Measurements from ENCODE around the gene LOXL4.

LOXL4 gene

DNA sequence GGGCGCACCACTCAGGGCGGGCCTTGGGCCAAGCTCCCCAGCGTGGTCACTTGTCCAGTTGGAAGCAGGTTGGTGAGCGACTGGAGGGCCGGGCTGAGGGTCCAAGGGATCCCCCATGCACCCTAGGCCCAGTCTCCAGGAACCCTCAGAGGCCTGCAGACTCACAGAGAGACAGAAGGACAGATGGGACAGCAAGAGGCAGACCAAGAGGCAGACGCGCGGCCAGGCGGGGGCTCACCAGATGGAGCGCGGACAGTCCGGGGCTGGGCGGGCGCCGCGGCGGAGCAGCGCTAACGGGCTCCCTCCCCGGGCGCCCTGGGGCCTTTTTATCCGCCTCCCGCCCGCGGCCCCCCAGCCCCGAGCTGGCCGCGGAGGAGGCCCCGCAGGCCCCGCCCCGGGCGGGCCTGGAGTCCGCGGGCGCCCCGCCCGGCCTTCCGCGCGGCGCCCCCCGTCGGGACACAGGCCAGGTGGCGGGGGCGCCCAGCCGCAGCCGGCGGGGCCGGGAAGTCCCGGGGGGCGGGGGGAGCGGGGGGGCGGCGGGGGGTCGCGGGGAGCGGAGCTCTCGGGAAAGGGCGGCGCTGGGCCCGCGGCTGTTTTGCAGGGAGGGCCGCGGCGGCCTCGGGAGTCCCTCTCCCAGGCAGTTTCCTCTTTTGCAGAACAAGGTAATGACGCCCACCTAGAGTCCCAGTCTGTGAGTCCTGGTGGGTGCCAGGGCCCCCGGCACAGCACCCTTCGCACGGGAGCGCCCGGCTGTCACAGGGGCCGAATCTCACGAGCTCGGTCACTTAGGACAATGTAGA lies at the start of gene LOXL4:
TSS of gene LOXL4 (minus strand) at position 301 of the 800 bp plus-strand sequence. CDS start 5,175 bp downstream, outside the sequence.
- DNase-seq = no peak

DNA sequence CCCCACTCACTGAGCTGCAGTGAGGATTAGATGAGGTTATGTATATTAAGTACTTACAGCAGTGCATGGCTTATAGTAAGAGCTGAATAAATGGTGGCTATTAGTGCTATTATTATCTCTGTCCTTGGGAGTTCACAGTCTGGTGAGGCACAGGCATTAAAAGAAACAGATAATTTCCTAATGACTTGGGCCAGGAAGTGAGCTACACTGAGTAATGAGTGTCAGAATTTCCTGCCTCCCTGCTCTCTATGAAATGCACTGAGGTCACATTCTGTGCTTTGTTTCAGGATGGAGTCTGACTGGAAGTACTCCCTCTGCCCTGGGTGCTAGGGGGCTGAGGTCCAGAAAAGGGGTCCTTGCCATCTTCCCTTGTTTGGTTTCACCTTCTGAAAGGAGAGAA lies 48.7 kb upstream of the LOXL4 start:
- DNase-seq = no peak

DNA sequence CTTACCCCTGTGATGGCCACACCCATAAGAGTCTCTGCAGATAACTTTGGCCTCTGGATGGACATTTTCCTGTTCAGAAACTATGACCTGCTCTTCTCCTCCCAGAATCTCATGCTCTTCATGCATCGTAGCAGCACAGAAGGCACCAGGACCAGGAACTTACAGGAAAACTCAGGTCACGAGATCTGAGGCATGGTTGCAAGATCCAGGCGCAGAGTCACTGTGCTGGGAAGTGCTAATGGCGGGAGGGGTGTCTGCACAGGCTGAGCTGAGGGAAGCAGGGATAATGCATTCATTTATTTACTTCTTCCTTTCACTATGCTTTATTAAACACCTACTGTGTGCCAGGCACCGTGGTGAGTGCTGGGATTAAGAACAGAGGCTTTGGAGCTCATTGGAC lies 48.2 kb upstream of the LOXL4 start:
- DNase-seq = no peak

DNA sequence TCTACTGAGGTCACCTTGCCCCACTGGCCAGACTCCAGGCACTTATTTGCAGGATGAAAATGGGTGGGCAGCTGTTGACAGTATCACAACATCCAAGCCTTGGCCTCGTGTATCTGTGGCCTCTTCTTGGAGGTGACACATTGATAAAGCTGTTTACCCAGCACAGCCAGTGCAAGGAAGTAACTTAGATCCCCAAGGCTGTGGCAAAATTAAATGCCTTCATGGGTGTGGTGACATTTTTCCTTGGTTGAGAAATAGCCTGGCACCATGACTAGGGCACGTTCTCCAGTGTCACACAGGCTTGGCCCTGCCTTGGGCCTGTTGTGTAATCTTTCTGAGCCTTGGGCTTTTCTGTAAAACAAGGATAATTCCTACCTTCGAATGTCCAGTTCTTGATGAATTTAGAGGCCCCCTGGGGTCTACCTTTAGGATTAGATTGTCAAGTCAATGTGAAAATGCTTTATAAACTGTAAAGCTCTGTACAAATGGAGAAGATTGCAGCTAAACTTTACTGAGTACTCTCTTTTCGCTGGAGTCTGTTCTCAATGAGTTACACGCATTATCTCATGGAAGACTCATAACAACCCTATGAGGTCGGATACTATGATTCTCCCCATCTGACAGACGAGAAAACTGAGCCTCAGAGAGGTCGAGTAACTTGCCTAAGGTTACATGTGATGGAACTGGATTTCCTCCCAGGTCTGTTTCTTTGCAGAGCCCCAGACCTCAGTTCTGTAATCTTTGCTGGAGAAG lies 46.7 kb upstream of the LOXL4 start:
- DNase-seq = no peak

DNA sequence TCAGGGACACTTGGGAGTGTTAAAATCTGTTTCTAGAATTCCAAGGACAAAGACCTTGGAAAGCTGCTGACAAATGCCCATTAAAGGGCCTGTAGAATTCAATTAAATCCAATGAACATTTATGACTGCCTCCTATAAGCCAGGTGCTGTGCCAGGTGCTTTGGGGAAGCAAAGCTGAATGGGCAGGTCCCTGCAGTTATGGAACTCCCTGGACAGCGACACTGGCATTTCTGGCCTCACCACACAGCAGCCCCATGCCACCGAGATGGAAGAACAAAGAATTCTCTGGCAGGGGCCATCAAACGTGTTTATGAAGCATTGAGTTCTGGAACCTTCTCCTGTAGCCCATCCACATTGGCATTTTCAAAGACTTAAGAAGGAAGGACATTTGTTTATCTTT lies 45.6 kb upstream of the LOXL4 start:
- no peak for DNase-seq

GRCh38 chr10:98312822-98313221 lies 44.8 kb upstream of the LOXL4 start:
- DNase-seq = no peak

GRCh38 chr10:98312349-98312748 lies 44.4 kb upstream of the LOXL4 start:
- no peak for DNase-seq

- no peak for DNase-seq
These were observed 42.7 kb upstream of the LOXL4 start for GRCh38 chr10:98310701-98311100.

DNA sequence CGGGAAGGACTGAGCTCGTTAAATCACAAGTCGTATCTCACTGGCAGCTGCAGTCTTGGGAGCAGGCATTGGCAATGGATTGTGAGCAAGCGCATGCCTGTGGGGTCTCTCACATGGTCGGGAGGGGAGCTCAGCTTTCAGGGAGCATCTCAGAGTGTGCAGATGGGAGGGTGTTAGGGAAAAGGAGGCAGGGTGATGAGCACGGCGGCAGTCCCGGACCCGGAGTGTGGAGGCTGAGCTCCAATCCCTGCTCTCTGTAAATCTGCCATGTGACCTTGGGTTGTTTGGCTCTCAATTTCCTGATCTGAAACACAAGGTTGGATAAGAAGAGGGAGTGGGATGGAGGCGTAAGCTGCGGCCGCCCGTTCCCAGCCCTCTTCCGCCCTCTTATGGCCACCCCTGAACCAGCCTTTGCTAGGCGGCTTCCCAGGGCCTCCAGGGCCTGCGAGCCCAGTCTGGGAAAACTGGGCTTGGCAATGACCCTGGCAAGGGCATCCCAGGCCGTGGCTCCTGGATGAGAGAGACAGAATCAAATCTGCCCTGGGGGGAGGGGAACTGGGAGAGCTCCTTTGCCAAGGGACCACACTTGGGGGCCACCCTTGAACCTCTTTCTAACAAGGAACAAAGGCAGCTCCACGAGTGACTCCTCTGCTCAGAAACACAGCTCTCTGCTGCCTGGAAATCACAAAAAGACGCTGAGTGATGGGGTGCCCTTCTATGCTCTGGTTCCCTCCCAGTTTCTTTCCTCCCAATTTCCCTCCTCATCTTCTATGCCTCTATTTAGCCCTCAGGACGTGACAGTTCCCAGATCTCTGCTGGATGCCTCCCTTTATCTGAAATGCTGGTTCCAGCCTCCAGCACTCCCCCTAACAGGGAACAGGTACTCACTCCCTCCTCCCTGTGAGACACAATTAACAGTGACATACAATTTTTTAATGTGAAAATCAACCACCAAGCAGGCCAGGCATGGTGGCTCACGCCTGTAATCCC lies 41.7 kb upstream of the LOXL4 start:
- peak; percentile 11 for DNase-seq

GRCh38 chr10:98308669-98309365 lies 40.8 kb upstream of the LOXL4 start:
- no peak for DNase-seq

GRCh38 chr10:98307916-98308541 lies 40.0 kb upstream of the LOXL4 start:
- no peak for DNase-seq

- DNase-seq = no peak
These were observed 38.5 kb upstream of the LOXL4 start for GRCh38 chr10:98306501-98306900.

- no peak for DNase-seq
These were observed 35.6 kb upstream of the LOXL4 start for GRCh38 chr10:98303569-98303968.

DNA sequence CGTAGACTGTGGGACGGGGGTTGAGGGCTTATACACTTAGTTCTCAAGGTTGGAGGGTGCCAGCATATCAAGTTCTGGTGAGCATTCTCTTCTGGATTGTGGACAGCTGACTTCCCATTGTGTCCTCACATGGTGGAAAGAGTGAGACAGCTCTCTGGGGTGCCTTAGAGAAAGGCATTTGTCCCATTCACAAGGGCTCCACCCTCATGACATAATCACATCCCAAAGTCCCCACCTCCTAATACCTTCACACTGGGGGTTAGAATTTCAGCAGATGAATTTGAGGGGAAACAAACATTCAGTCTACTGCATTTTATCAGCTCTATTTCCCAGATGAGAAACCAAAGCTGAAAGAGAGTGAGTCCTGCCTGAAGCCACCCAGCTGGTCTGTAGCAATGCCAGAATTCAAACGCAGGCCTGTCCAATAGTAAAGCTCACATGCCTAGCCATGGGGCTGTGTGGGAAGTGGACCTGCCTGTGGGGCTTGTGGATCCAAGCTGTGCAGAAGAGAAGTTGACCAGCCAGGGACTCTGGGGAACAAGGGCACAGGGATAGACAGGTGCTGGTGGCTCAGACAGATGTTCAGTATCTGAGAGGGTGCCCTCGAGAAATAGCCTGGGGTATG lies 34.9 kb upstream of the LOXL4 start:
- DNase-seq = no peak

- no peak for DNase-seq
These were observed 33.8 kb upstream of the LOXL4 start for GRCh38 chr10:98301664-98302319.

DNA sequence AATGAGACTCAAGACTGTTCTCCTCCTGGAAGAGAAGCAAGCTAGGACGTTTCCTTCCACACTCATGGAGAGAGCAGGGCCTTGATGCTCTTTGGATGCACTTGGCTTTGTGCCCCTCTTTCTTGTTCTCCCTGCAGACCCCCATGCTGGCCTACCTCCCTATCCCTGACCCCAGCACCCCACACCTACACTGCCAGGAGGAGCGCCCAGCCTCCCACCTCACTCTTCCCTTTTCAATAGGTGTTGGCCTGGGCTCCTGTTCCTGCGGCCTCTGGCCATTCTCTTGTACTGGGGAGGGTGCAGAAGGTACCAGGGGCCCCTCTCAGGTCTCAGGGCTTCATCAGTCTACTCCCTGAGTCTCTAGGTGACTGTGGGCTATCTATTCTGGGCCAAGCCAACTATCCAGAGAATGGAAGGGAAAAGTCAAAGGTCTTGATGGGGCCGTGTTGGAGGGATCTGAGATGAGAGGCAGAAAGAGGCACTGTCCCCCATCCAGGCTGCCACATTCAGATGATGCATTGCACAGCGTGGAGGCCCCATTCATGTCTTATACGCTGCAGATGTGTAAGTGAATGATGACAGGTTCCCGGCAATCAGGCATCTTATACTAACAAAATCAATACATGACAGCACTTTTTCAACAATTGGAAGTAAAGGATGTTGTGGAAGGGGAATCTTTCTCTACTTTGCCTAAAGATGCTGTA lies 32.7 kb upstream of the LOXL4 start:
- no peak for DNase-seq

DNA sequence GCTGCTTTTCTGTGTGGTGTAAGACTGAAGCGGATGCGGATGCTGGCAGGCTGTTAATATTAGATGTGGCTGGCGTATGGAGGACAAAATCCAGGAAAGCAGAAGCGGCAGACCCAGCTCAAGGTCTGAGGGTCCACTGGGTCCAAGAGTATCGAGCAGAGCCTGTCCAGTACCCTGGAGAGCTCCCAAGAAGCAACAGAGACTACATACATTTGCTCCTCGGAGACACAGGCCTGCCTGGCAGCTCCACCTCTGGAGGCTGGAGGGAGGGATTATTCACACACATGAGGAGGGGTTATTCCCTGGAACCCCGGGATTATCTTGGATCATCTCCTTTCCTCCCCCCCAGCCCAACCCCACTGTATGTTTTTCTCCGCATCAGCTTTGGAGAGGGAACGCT lies 31.3 kb upstream of the LOXL4 start:
- DNase-seq = no peak

DNA sequence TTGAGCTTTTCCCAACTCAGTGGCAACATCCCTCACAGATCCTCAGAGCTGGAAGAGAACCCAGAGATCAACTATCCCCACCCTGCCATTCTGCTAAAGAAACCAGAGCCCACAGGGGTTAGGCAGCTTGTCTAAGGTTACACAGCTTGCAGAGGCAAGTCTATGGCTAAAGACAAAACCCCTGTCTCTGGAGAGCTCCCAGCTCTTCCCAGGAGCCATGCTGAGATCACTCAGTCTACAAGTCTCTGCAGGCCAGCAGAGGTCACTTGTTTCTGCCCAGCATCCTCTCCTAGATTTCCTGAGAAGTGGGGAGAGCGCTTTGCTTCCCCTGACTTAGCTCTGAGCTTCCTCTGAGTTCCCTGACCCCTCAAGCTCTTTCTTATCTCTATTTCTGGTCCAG lies 28.5 kb upstream of the LOXL4 start:
- no peak for DNase-seq

DNA sequence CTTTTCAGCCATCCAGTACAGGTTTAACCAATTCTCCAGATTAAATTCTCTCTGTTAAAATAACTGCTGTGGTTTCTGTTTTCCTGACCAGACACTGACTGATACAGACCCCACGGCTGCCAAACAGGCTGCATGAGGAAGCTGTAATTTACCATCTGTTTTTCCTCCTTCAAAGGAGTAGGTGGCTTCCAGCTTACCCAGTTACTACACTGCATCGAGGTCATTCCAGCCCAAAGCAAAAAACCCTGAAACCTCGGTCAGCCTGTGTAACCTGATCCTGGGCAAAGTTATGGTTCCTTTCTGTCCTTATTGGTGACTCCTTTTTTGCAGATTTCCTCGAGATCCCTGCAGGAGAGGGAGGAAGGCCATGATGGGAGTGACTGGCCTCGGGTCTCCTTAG lies 27.9 kb upstream of the LOXL4 start:
- no peak for DNase-seq

DNA sequence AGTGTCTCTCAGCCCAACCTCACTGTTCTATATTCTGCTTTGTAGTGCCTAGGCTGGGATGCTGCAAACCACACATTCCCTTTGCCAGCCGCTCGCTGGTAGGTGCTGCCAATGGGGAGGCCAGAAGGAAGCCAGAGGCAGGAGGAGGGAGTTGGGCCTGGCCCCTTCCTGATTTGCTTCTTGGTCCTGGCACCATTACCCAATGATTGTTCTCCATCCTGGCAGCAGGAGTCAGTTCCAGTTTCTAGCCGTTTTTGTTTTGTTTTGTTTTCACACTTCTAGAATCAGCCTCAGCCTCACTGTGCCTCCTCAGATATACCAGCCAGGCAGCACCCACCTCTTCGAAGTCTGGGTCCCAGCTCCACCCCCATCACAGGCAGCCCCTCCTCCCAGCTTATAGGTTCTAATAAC lies 27.4 kb upstream of the LOXL4 start:
- no peak for DNase-seq
